22Rv1 (cell line): Measurements from ENCODE around the gene CCNC.

Source experiments
- ZFX ChIP-seq: fragments of 450-650 bp; IDR thresholded peaks from 2 replicates; pipeline ENCODE4 v1.6.1; 2017; ENCODE audit warnings: antibody characterized with exemption, borderline replicate concordance
- TF ChIP-seq, protein P1 (sequence below): fragments of 450-650 bp; IDR thresholded peaks from 2 replicates; pipeline ENCODE4 v1.5.1; 2017; ENCODE audit warnings: mild to moderate bottlenecking

DNA sequence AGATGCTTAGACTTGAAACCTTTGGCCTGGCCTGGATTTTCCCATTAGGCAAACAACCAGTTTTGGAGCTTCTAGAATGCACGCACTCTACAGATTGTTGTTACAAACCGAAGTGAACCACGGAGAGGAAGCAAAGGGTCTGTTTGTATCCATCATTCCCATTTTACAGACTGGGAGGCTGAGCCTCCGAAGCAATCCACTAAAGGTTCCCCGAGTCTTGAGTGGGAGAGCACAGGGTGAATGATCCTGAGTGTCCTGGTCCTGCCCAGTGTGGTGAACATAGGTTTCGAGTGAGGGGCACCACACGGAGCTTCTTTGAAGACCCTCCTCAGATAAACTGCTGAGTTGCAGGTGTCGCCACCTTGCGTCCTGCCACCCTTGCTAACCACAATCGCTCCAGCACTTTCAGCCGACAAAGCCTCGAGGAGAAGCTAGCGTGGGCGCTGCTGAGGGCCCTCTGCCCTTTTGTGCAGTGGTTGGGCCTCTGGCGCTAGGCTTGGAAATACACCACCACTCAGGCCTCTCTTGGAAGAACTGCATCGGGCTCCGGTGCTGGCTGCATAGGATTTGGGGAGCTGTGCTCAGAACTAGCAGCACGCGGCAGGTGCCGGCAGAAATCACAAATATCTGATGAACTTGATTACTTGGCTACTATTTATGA, 36.7 kb upstream of the CCNC start:
- TF ChIP-seq, protein P1, sequence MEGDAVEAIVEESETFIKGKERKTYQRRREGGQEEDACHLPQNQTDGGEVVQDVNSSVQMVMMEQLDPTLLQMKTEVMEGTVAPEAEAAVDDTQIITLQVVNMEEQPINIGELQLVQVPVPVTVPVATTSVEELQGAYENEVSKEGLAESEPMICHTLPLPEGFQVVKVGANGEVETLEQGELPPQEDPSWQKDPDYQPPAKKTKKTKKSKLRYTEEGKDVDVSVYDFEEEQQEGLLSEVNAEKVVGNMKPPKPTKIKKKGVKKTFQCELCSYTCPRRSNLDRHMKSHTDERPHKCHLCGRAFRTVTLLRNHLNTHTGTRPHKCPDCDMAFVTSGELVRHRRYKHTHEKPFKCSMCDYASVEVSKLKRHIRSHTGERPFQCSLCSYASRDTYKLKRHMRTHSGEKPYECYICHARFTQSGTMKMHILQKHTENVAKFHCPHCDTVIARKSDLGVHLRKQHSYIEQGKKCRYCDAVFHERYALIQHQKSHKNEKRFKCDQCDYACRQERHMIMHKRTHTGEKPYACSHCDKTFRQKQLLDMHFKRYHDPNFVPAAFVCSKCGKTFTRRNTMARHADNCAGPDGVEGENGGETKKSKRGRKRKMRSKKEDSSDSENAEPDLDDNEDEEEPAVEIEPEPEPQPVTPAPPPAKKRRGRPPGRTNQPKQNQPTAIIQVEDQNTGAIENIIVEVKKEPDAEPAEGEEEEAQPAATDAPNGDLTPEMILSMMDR = 0 out of 2 replicates have a peak, but pooled peaks have one; percentile 6
- TF ChIP-seq ZFX = no peak
